ENCODE data around the gene COQ10B. TPM values are rescaled to one million over a fixed set of nuclear protein-coding genes. Genes with fewer than 3 reads are reported as not detected.

The COQ10B gene
- total RNA-seq, 1 donor from 2014 or later, result 9.1 TPM

DNA sequence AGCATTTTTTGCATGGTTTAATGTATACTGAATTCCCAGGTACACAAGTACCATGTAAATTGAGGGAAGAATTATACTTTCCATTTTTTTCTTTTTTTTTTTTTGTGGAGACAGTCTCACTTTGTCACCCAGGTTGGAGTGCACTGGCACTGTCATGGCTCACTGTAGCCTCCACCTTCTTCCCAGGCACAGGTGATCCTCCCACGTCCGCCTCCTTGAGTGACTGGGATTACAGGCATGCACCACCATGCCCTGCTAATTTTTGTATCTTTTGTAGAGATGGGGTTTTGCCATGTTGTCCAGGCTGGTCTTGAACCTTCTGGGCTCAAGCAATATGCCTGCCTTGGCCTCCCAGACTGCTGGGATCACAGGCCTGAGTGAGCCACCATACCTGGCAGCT lies 50.6 kb downstream of the COQ10B start:
- H3K36me3 Mint-ChIP-seq (ENCODE audit: low read depth), result peaks cover 15% of the 10 kb centered on the region

DNA sequence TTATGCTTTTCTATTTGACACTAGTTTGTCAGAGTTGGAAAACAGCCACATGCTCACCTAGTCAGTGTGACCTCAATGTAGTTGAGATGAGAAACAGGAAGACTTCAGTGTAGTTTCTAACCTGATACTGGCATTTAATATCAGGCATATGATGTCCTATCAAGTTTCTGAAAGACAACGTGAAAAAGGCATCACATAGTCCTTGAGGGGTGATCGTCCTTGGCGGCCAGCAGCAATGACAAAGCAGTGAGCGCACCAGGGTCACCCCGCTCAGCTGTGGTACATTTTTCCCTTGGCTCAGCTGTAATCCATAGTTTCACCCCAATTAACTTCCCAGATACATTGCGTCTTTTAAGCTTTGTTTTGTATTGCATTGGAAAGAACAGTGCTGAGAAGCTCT lies 51.2 kb downstream of the COQ10B start:
- H3K9me3 Mint-ChIP-seq, result no peaks in the 10 kb centered on the region
- TF ChIP-seq, protein P1, sequence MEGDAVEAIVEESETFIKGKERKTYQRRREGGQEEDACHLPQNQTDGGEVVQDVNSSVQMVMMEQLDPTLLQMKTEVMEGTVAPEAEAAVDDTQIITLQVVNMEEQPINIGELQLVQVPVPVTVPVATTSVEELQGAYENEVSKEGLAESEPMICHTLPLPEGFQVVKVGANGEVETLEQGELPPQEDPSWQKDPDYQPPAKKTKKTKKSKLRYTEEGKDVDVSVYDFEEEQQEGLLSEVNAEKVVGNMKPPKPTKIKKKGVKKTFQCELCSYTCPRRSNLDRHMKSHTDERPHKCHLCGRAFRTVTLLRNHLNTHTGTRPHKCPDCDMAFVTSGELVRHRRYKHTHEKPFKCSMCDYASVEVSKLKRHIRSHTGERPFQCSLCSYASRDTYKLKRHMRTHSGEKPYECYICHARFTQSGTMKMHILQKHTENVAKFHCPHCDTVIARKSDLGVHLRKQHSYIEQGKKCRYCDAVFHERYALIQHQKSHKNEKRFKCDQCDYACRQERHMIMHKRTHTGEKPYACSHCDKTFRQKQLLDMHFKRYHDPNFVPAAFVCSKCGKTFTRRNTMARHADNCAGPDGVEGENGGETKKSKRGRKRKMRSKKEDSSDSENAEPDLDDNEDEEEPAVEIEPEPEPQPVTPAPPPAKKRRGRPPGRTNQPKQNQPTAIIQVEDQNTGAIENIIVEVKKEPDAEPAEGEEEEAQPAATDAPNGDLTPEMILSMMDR (conservative IDR thresholded peaks at IDR 0.05), result no peak
- peak overlapping the region; percentile 23 for H3K4me3 Mint-ChIP-seq
- no peak overlapping the region for H3K27ac Mint-ChIP-seq (ENCODE audit: unreplicated experiment)
- no peak for DNase-seq (ENCODE audit: low read depth, low spot score)
- peaks cover 16% of the 10 kb centered on the region for H3K4me1 Mint-ChIP-seq
- H3K27me3 Mint-ChIP-seq (ENCODE audit: low read depth), result no peaks in the 10 kb centered on the region
- peaks cover 15% of the 10 kb centered on the region for H3K36me3 Mint-ChIP-seq (ENCODE audit: low read depth)

More for the DNA sequence above, 50.6 kb downstream of the COQ10B start:
- Mint-ChIP-seq H3K27ac (ENCODE audit: unreplicated experiment) (no peak overlapping the region), H3K9me3 (no peaks in the 10 kb centered on the region), H3K4me1 (peaks cover 17% of the 10 kb centered on the region), H3K4me3 (peak overlapping the region; percentile 23), H3K27me3 (ENCODE audit: low read depth) (no peaks in the 10 kb centered on the region)
- TF ChIP-seq, protein P1 (conservative IDR thresholded peaks at IDR 0.05), result no peak
- DNase-seq (ENCODE audit: low read depth, low spot score), result no peak

DNA sequence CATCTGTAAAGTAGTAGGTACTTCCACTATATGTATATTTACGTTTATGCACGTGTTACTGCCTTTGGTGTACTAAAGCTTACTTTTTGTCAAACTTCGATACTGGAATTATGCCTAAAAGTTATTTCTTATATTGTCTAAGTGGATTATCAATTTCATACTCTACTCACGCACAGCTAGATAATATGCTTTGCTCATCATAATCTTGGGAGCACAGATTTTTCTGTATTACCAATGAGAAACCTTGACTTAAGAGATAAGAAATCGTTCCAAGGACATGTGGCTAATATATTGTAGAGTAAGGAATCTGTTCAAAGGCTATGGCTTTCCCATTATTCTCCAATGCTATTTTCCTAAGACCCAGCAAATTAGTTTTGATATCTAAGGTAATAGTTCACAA lies 53.3 kb downstream of the COQ10B start:
- peaks cover 10% of the 10 kb centered on the region for H3K4me1 Mint-ChIP-seq
- no peak for DNase-seq (ENCODE audit: low read depth, low spot score)
- H3K27me3 Mint-ChIP-seq (ENCODE audit: low read depth), result no peaks in the 10 kb centered on the region
- H3K4me3 Mint-ChIP-seq, result no peak overlapping the region
- H3K27ac Mint-ChIP-seq (ENCODE audit: unreplicated experiment), result no peak overlapping the region
- no peaks in the 10 kb centered on the region for H3K9me3 Mint-ChIP-seq
- H3K36me3 Mint-ChIP-seq (ENCODE audit: low read depth), result peaks cover 7% of the 10 kb centered on the region
- TF ChIP-seq, protein P1 (conservative IDR thresholded peaks at IDR 0.05), result no peak

DNA sequence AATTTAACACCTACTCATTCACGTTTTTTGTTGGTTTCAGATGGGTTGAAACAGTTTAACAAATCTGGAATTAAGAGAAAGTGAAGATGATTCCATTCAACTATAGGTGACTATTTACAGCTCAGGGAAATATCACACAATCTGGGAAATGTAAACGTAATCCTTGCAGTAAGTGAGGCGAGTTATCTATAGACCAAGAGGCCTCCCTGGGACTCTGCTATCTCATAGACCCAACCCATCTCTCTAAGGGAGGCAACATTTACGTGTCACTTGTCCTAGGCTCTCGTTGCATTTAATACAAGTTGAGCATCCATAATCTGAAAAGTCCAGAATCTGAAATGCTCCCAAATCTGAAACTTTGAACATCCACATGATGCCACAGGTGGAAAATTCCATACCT lies 60.6 kb downstream of the COQ10B start:
- no peak for DNase-seq (ENCODE audit: low read depth, low spot score)
- Mint-ChIP-seq H3K27ac (ENCODE audit: unreplicated experiment) (no peak overlapping the region), H3K4me3 (peak overlapping the region; percentile 45), H3K36me3 (ENCODE audit: low read depth) (no peaks in the 10 kb centered on the region), H3K27me3 (ENCODE audit: low read depth) (no peaks in the 10 kb centered on the region), H3K4me1 (peaks cover 29% of the 10 kb centered on the region), H3K9me3 (no peaks in the 10 kb centered on the region)
- TF ChIP-seq, protein P1 (conservative IDR thresholded peaks at IDR 0.05), result no peak

DNA sequence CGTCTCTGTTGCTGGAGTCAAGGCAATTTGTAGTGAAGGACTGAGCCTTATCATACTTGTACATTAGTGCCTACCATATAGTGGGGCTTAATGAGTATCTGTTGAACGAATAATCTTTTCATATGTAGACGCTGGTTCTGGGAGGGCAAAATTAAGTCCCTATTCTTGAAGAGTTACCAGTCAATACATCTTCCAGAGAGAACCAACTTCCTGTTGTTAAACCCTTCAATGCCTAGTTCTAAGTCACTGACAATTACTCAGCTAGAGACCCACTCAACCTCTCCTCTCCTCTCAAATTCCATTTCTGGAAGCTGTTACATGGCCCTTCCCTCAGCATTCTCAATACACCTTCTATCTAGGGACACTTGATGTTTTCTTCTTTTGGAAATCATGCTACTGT lies 61.4 kb downstream of the COQ10B start:
- H3K4me3 Mint-ChIP-seq, result peak overlapping the region; percentile 98
- TF ChIP-seq, protein P1 (conservative IDR thresholded peaks at IDR 0.05), result no peak

DNA sequence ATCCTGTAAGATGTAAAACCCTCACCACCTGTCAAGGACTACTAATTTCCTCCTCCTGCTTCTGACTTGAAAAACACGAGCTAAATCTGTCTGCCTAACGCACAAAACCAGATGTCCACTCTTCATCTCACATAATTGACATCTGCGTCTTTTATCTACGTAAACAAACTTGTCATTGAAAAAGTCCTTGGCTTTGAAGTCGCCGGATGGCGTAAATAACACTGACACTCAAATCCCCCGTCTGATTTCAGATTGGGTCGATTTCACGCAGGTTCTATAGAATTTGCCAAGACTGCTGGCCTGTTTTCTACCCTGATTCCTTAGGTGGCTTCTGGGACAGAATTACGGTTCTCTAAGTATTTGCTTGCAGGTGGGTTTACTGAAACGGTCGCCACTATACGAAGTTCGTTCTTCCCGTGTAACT lies 62.0 kb downstream of the COQ10B start:
- Mint-ChIP-seq H3K9me3 (no peaks in the 10 kb centered on the region), H3K27ac (ENCODE audit: unreplicated experiment) (peak overlapping the region; percentile 99), H3K36me3 (ENCODE audit: low read depth) (peaks cover 3% of the 10 kb centered on the region), H3K4me3 (peak overlapping the region; percentile 98), H3K27me3 (ENCODE audit: low read depth) (no peaks in the 10 kb centered on the region), H3K4me1 (peaks cover 29% of the 10 kb centered on the region)
- TF ChIP-seq, protein P1 (conservative IDR thresholded peaks at IDR 0.05), result no peak
- no peak for DNase-seq (ENCODE audit: low read depth, low spot score)

More for the DNA sequence above, 61.4 kb downstream of the COQ10B start:
- DNase-seq (ENCODE audit: low read depth, low spot score), result no peak
- H3K4me1 Mint-ChIP-seq, result peaks cover 29% of the 10 kb centered on the region
- H3K36me3 Mint-ChIP-seq (ENCODE audit: low read depth), result peaks cover 3% of the 10 kb centered on the region
- H3K9me3 Mint-ChIP-seq, result no peaks in the 10 kb centered on the region
- peak overlapping the region; percentile 99 for H3K27ac Mint-ChIP-seq (ENCODE audit: unreplicated experiment)
- H3K27me3 Mint-ChIP-seq (ENCODE audit: low read depth), result no peaks in the 10 kb centered on the region
